ENCODE measurements around the gene MAP3K9.

GRCh38 chr14:70723276-70723675 lies 86.0 kb downstream of the MAP3K9 start:
- TF ChIP-seq CTCF (IDR thresholded peaks at IDR 0.05; ENCODE audit: low read length): no peak
- TF ChIP-seq EZH2 (optimal IDR thresholded peaks at IDR 0.05; ENCODE audit: low read depth, low read length): no peak
